OCI-LY3 (cell line): ENCODE measurements around the gene KCMF1.

Source experiments
- H2AFZ ChIP-seq: fragments of 200-600, 300-600 bp; shearing (Covaris generic); 2 replicates; pipeline ENCODE4 v1.6.0; 2014; ENCODE audit warnings: antibody characterized with exemption, low read depth, low read length
- H3K27ac ChIP-seq: fragments of 200-600, 300-600 bp; sonication (generic); 2 replicates; pipeline ENCODE4 v1.5.1; 2014; ENCODE audit warnings: mild to moderate bottlenecking, low read length, moderate library complexity, mixed read lengths
- H3K27me3 ChIP-seq: fragments of 200-600, 300-600 bp; sonication (generic); 2 replicates; pipeline ENCODE4 v1.6.1; 2014; ENCODE audit warnings: low read depth, low read length, mixed read lengths
- H3K36me3 ChIP-seq: fragments of 200-600, 300-600 bp; sonication (generic); replicated peaks from 2 replicates; pipeline ENCODE3; 2014; ENCODE audit warnings: low read depth, low read length, mixed read lengths
- H3K4me1 ChIP-seq: fragments of 300-600, 200-600 bp; sonication (generic); 2 replicates; pipeline ENCODE4 v1.6.1; 2014; ENCODE audit warnings: low read length, mixed read lengths
- H3K4me2 ChIP-seq: fragments of 200-600, 300-600 bp; sonication (generic); 2 replicates; pipeline ENCODE4 v1.6.1; 2014; ENCODE audit warnings: low read length, mixed read lengths
- H3K4me3 ChIP-seq: fragments of 300-600, 200-600 bp; sonication (generic); 2 replicates; pipeline ENCODE4 v1.5.1; 2014; ENCODE audit warnings: antibody characterized with exemption, mild to moderate bottlenecking, low read length, moderate library complexity
- H3K79me2 ChIP-seq: fragments of 300-600, 200-600 bp; shearing (Covaris generic); 2 replicates; pipeline ENCODE4 v1.6.1; 2014; ENCODE audit warnings: mild to moderate bottlenecking, low read length, mixed read lengths
- H3K9ac ChIP-seq: fragments of 300-600, 200-600 bp; shearing (Covaris generic); 2 replicates; pipeline ENCODE4 v1.6.0; 2014; ENCODE audit warnings: mild to moderate bottlenecking, low read length, moderate library complexity
- H3K9me3 ChIP-seq: fragments of 200-600, 300-600 bp; shearing (Covaris generic); 2 replicates; pipeline ENCODE4 v1.6.1; 2014; ENCODE audit warnings: low read length, mixed read lengths; ENCODE audit not compliant: insufficient read depth
- H4K20me1 ChIP-seq: fragments of 200-600, 300-600 bp; sonication (generic); 2 replicates; pipeline ENCODE4 v1.6.1; 2016; ENCODE audit warnings: low read length, mixed read lengths; ENCODE audit not compliant: insufficient read depth
- CTCF ChIP-seq: fragments of 200-600, 300-600 bp; sonication (generic); IDR thresholded peaks from 2 replicates; pipeline ENCODE4 v1.5.1; 2014; ENCODE audit warnings: antibody characterized with exemption, low read length, low read depth
- EZH2phosphoT487 ChIP-seq: fragments of 200-600 bp; shearing (Covaris generic); IDR thresholded peaks from 2 replicates; pipeline ENCODE4 v1.6.1; 2018; ENCODE audit warnings: antibody characterized with exemption, mixed run types, low read depth

The KCMF1 gene

GRCh38 chr2:85009019-85009618 is 38.2 kb downstream of the KCMF1 start:
- TF ChIP-seq CTCF (no peak), EZH2phosphoT487 (no peak)
- Histone ChIP-seq H3K4me3 (no peak overlapping the region), H3K27me3 (no peaks in the 10 kb centered on the region), H3K4me1 (peaks cover 52% of the 10 kb centered on the region), H3K4me2 (peak overlapping the region; percentile 15; the same call in 1 of the 2 replicates), H4K20me1 (peaks cover 64% of the 10 kb centered on the region), H3K79me2 (peaks cover 98% of the 10 kb centered on the region), H3K27ac (peak overlapping the region; percentile 56), H3K36me3 (peaks cover 21% of the 10 kb centered on the region), H2AFZ (no peak overlapping the region), H3K9ac (no peak overlapping the region), H3K9me3 (no peaks in the 10 kb centered on the region)

- Histone ChIP-seq H3K79me2 (peaks cover 98% of the 10 kb centered on the region), H3K4me3 (no peak overlapping the region), H3K27ac (no peak overlapping the region), H3K9me3 (no peaks in the 10 kb centered on the region), H3K4me1 (peaks cover 54% of the 10 kb centered on the region), H2AFZ (no peak overlapping the region), H3K4me2 (no peak overlapping the region), H4K20me1 (peaks cover 72% of the 10 kb centered on the region), H3K27me3 (no peaks in the 10 kb centered on the region), H3K36me3 (peaks cover 21% of the 10 kb centered on the region), H3K9ac (no peak overlapping the region)
- TF ChIP-seq CTCF = no peak
- TF ChIP-seq EZH2phosphoT487 = no peak
Observed at GRCh38 chr2:85010404-85010803, 39.4 kb downstream of the KCMF1 start.

GRCh38 chr2:85011098-85011497 is 40.1 kb downstream of the KCMF1 start:
- Histone ChIP-seq H3K4me2 (0 out of 2 replicates have a peak overlapping the region, but pooled peaks have one; percentile 27), H3K27me3 (no peaks in the 10 kb centered on the region), H3K79me2 (peaks cover 98% of the 10 kb centered on the region), H3K36me3 (peaks cover 21% of the 10 kb centered on the region), H3K4me1 (peaks cover 47% of the 10 kb centered on the region), H2AFZ (no peak overlapping the region), H3K27ac (no peak overlapping the region), H3K9ac (no peak overlapping the region), H3K9me3 (no peaks in the 10 kb centered on the region), H3K4me3 (no peak overlapping the region), H4K20me1 (peaks cover 74% of the 10 kb centered on the region)
- TF ChIP-seq CTCF = no peak

- Histone ChIP-seq H3K9ac (no peak overlapping the region), H3K36me3 (peaks cover 19% of the 10 kb centered on the region), H3K4me2 (no peak overlapping the region), H3K27me3 (no peaks in the 10 kb centered on the region), H4K20me1 (peaks cover 70% of the 10 kb centered on the region), H3K4me1 (peaks cover 42% of the 10 kb centered on the region), H3K27ac (no peak overlapping the region), H3K4me3 (no peak overlapping the region), H3K9me3 (no peaks in the 10 kb centered on the region), H3K79me2 (peaks cover 97% of the 10 kb centered on the region), H2AFZ (no peak overlapping the region)
- no peak for TF ChIP-seq EZH2phosphoT487
- peak; percentile 37 for TF ChIP-seq CTCF
Observed at GRCh38 chr2:85011747-85012146, 40.8 kb downstream of the KCMF1 start.
